WTC11 (cell line): ENCODE data around the gene PPP3CA. TPM values are rescaled to one million over a fixed set of nuclear protein-coding genes. Genes with fewer than 3 reads are reported as not detected.

Source experiments
- ATAC-seq: fragments of 200-7000 bp; cut with Tn5 transposase; 2 replicates; pipeline ENCODE4 v1.10.0; 2021; ENCODE audit warnings: mild to moderate bottlenecking, moderate library complexity
- CTCF ChIA-PET: fragments of 300-600 bp; sonication (Branson Sonifier 250); formaldehyde crosslinking; loops from one replicate; lab custom pipeline; 2021; ENCODE audit warnings: antibody characterized with exemption; lab: Charles Lee
- POLR2A ChIA-PET: fragments of 350-600 bp; sonication (Branson Sonifier 250); formaldehyde crosslinking; loops from one replicate; lab custom pipeline; 2021; ENCODE audit warnings: antibody characterized with exemption; lab: Charles Lee
- DNase-seq: peaks from one replicate; pipeline ENCODE4 v3.0.0; 2021; ENCODE audit warnings: low spot score
- H3K27ac Mint-ChIP-seq: 2 replicates; pipeline ENCODE4 v1.8.0; 2021; ENCODE audit warnings: mixed read lengths
- H3K27me3 Mint-ChIP-seq: 2 replicates; pipeline ENCODE4 v1.8.0; 2021; ENCODE audit warnings: low read depth, mild to moderate bottlenecking, moderate library complexity, mixed read lengths
- H3K36me3 Mint-ChIP-seq: 2 replicates; pipeline ENCODE4 v1.8.0; 2021; ENCODE audit warnings: mixed read lengths
- H3K4me1 Mint-ChIP-seq: 2 replicates; pipeline ENCODE4 v1.8.0; 2022; ENCODE audit warnings: mixed read lengths
- H3K4me3 Mint-ChIP-seq: 2 replicates; pipeline ENCODE4 v1.8.0; 2021; ENCODE audit warnings: mild to moderate bottlenecking, moderate library complexity, mixed read lengths
- H3K9me3 Mint-ChIP-seq: 2 replicates; pipeline ENCODE4 v1.8.0; 2021; ENCODE audit warnings: mixed read lengths
- ATF1 ChIP-seq: sonication (generic); formaldehyde crosslinking; IDR thresholded peaks from 2 replicates; pipeline ENCODE4 v1.8.1; 2023; ENCODE audit warnings: mild to moderate bottlenecking, moderate library complexity, missing genetic modification reagents
- CBFB ChIP-seq: sonication (generic); formaldehyde crosslinking; IDR thresholded peaks from 2 replicates; pipeline ENCODE4 v1.8.1; 2022; ENCODE audit warnings: mild to moderate bottlenecking, low read depth, missing genetic modification reagents
- CREB1 ChIP-seq: sonication (generic); formaldehyde crosslinking; IDR thresholded peaks from 2 replicates; pipeline ENCODE4 v1.8.0; 2023; ENCODE audit warnings: mild to moderate bottlenecking, missing genetic modification reagents
- ESRRA ChIP-seq: sonication (generic); formaldehyde crosslinking; IDR thresholded peaks from 2 replicates; pipeline ENCODE4 v1.8.1; 2022; ENCODE audit warnings: mild to moderate bottlenecking, missing genetic modification reagents, borderline replicate concordance
- ETV6 ChIP-seq: sonication (generic); formaldehyde crosslinking; IDR thresholded peaks from 2 replicates; pipeline ENCODE4 v1.8.1; 2022; ENCODE audit warnings: mild to moderate bottlenecking, missing genetic modification reagents
- FOXJ3 ChIP-seq: sonication (generic); formaldehyde crosslinking; IDR thresholded peaks from 2 replicates; pipeline ENCODE4 v1.9.0; 2021; ENCODE audit warnings: missing genetic modification reagents, mild to moderate bottlenecking, borderline replicate concordance
- FOXK1 ChIP-seq: sonication (generic); formaldehyde crosslinking; IDR thresholded peaks from 2 replicates; pipeline ENCODE4 v1.8.0; 2022; ENCODE audit warnings: mild to moderate bottlenecking, moderate library complexity, missing genetic modification reagents
- GABPB1 ChIP-seq: sonication (generic); formaldehyde crosslinking; IDR thresholded peaks from 2 replicates; pipeline ENCODE4 v1.8.1; 2023; ENCODE audit warnings: mild to moderate bottlenecking, missing genetic modification reagents
- NFATC4 ChIP-seq: fragments of 250-450 bp; sonication (Bioruptor Pico); IDR thresholded peaks from 2 replicates; pipeline ENCODE4 v1.9.0; 2021; ENCODE audit warnings: mild to moderate bottlenecking
- NR1H2 ChIP-seq: sonication (generic); formaldehyde crosslinking; IDR thresholded peaks from 2 replicates; pipeline ENCODE4 v1.9.0; 2021; ENCODE audit warnings: mild to moderate bottlenecking, moderate library complexity, missing genetic modification reagents
- NR3C1 ChIP-seq: sonication (generic); formaldehyde crosslinking; conservative IDR thresholded peaks from 2 replicates; pipeline ENCODE4 v1.8.1; 2023; ENCODE audit warnings: low read depth, mild to moderate bottlenecking, missing genetic modification reagents
- RORB ChIP-seq: fragments of 250-450 bp; sonication (Bioruptor Pico); IDR thresholded peaks from 2 replicates; pipeline ENCODE4 v1.9.0; 2021; ENCODE audit warnings: mild to moderate bottlenecking
- SMAD4 ChIP-seq: sonication (generic); formaldehyde crosslinking; IDR thresholded peaks from 2 replicates; pipeline ENCODE4 v1.8.0; 2022; ENCODE audit warnings: mild to moderate bottlenecking, missing genetic modification reagents
- SP1 ChIP-seq: sonication (generic); formaldehyde crosslinking; conservative IDR thresholded peaks from 2 replicates; pipeline ENCODE4 v1.8.1; 2022; ENCODE audit warnings: missing genetic modification reagents
- TCF7 ChIP-seq: sonication (generic); formaldehyde crosslinking; IDR thresholded peaks from 2 replicates; pipeline ENCODE4 v1.8.0; 2022; ENCODE audit warnings: mild to moderate bottlenecking, low read depth, missing genetic modification reagents, moderate library complexity
- TEAD1 ChIP-seq: sonication (generic); formaldehyde crosslinking; IDR thresholded peaks from 2 replicates; pipeline ENCODE4 v1.8.0; 2022; ENCODE audit warnings: mild to moderate bottlenecking, missing genetic modification reagents
- total RNA-seq: library from RNA; stranded (reverse); gene quantifications from 3 replicates; pipeline ENCODE4 v1.2.3, GENCODE V29; 2021
- TF ChIP-seq, protein P1 (sequence below): sonication (generic); formaldehyde crosslinking; IDR thresholded peaks from 2 replicates; pipeline ENCODE4 v1.8.1; 2023; ENCODE audit warnings: mild to moderate bottlenecking, missing genetic modification reagents
- TF ChIP-seq, protein P2 (sequence below): sonication (generic); formaldehyde crosslinking; IDR thresholded peaks from 2 replicates; pipeline ENCODE4 v1.8.0; 2023; ENCODE audit warnings: missing genetic modification reagents
- TF ChIP-seq, protein P3 (sequence below): sonication (generic); formaldehyde crosslinking; IDR thresholded peaks from 2 replicates; pipeline ENCODE4 v1.8.0; 2022; ENCODE audit warnings: mild to moderate bottlenecking, missing genetic modification reagents
- TF ChIP-seq, protein P4 (sequence below): sonication (generic); formaldehyde crosslinking; IDR thresholded peaks from 2 replicates; pipeline ENCODE4 v1.8.1; 2023; ENCODE audit warnings: mild to moderate bottlenecking, missing genetic modification reagents
- TF ChIP-seq, protein P5 (sequence below): sonication (generic); formaldehyde crosslinking; IDR thresholded peaks from 2 replicates; pipeline ENCODE4 v1.8.1; 2023; ENCODE audit warnings: mild to moderate bottlenecking, missing genetic modification reagents, borderline replicate concordance
- TF ChIP-seq, protein P6 (sequence below): sonication (generic); formaldehyde crosslinking; conservative IDR thresholded peaks from 2 replicates; pipeline ENCODE4 v1.8.1; 2022; ENCODE audit warnings: mild to moderate bottlenecking, missing genetic modification reagents

PPP3CA gene
- total RNA-seq, 1 experiment from 2014 or later: 41.6 TPM

DNA sequence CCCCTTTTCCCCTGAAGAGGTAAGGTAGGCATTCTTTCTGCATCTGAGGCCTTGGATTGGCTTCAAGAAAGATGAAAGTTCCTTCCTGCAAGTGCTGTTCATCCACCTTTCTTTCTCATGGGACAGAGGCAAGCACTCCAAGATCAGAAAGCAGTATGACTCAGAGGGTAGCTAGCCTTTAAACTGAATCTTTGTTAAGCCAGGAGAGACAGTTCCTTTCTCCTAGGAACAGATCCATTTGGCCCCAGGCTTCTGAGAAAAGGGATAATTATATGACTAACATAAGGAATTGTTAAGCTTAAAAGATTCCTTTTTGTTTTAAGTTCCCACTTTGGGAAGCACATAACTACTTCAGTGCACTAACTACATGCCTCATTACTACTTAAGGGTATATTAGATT is 192.0 kb downstream of the PPP3CA start:
- Mint-ChIP-seq H3K27me3 (no peaks in the 10 kb centered on the region), H3K9me3 (no peaks in the 10 kb centered on the region), H3K36me3 (no peaks in the 10 kb centered on the region), H3K4me1 (peaks cover 53% of the 10 kb centered on the region), H3K4me3 (no peak overlapping the region), H3K27ac (no peak overlapping the region)
- POLR2A ChIA-PET: no interaction called here
- TF ChIP-seq FOXJ3 (CRISPR knock-in tag) (no peak), CBFB (CRISPR knock-in tag) (no peak), NR1H2 (CRISPR knock-in tag) (no peak), ESRRA (CRISPR knock-in tag) (no peak), ETV6 (CRISPR knock-in tag) (no peak)
- TF ChIP-seq, protein P1, sequence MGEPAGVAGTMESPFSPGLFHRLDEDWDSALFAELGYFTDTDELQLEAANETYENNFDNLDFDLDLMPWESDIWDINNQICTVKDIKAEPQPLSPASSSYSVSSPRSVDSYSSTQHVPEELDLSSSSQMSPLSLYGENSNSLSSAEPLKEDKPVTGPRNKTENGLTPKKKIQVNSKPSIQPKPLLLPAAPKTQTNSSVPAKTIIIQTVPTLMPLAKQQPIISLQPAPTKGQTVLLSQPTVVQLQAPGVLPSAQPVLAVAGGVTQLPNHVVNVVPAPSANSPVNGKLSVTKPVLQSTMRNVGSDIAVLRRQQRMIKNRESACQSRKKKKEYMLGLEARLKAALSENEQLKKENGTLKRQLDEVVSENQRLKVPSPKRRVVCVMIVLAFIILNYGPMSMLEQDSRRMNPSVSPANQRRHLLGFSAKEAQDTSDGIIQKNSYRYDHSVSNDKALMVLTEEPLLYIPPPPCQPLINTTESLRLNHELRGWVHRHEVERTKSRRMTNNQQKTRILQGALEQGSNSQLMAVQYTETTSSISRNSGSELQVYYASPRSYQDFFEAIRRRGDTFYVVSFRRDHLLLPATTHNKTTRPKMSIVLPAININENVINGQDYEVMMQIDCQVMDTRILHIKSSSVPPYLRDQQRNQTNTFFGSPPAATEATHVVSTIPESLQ (CRISPR knock-in tag): no peak
- no peak for DNase-seq
- ATAC-seq: peak; percentile 69
- CTCF ChIA-PET: interaction anchor here (1.3 kb wide), 1 partner anchor 14 kb away, joined by 4 read pairs; no protein-coding TSS in a partner anchor

DNA sequence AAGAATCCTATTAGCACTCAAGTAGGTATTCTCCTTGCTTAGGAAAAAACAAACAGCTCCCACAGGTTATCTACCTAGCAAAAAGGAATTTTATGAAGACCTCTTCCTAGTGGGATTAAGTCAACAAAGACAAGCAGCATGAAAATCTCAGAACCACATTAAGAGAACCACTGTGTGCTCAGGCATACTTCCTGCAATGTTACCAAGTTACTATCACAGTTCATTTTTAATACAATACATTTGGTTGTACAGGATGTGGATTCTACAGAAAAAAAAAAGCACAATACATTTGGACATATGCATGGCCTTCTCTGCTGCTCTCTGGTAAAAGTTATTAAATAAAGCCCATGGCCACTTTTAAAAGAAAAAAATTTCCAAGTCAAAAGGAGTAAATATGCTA is 193.7 kb downstream of the PPP3CA start:
- no peak overlapping the region for H3K27ac Mint-ChIP-seq
- POLR2A ChIA-PET: no interaction called here
- DNase-seq: no peak
- H3K36me3 Mint-ChIP-seq: no peaks in the 10 kb centered on the region
- TF ChIP-seq NFATC4 (CRISPR knock-in tag) (no peak), FOXK1 (CRISPR knock-in tag) (no peak), SMAD4 (CRISPR knock-in tag) (no peak), FOXJ3 (CRISPR knock-in tag) (no peak), NR3C1 (CRISPR knock-in tag) (no peak), ATF1 (no peak), SP1 (no peak), TEAD1 (CRISPR knock-in tag) (no peak), GABPB1 (CRISPR knock-in tag) (no peak), CBFB (CRISPR knock-in tag) (no peak), CREB1 (CRISPR knock-in tag) (no peak), NR1H2 (CRISPR knock-in tag) (no peak), TCF7 (CRISPR knock-in tag) (no peak), RORB (no peak)
- TF ChIP-seq, protein P2, sequence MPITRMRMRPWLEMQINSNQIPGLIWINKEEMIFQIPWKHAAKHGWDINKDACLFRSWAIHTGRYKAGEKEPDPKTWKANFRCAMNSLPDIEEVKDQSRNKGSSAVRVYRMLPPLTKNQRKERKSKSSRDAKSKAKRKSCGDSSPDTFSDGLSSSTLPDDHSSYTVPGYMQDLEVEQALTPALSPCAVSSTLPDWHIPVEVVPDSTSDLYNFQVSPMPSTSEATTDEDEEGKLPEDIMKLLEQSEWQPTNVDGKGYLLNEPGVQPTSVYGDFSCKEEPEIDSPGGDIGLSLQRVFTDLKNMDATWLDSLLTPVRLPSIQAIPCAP (CRISPR knock-in tag): no peak
- TF ChIP-seq, protein P3, sequence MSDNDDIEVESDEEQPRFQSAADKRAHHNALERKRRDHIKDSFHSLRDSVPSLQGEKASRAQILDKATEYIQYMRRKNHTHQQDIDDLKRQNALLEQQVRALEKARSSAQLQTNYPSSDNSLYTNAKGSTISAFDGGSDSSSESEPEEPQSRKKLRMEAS (CRISPR knock-in tag): no peak
- TF ChIP-seq, protein P4, sequence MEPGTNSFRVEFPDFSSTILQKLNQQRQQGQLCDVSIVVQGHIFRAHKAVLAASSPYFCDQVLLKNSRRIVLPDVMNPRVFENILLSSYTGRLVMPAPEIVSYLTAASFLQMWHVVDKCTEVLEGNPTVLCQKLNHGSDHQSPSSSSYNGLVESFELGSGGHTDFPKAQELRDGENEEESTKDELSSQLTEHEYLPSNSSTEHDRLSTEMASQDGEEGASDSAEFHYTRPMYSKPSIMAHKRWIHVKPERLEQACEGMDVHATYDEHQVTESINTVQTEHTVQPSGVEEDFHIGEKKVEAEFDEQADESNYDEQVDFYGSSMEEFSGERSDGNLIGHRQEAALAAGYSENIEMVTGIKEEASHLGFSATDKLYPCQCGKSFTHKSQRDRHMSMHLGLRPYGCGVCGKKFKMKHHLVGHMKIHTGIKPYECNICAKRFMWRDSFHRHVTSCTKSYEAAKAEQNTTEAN: no peak
- TF ChIP-seq, protein P5, sequence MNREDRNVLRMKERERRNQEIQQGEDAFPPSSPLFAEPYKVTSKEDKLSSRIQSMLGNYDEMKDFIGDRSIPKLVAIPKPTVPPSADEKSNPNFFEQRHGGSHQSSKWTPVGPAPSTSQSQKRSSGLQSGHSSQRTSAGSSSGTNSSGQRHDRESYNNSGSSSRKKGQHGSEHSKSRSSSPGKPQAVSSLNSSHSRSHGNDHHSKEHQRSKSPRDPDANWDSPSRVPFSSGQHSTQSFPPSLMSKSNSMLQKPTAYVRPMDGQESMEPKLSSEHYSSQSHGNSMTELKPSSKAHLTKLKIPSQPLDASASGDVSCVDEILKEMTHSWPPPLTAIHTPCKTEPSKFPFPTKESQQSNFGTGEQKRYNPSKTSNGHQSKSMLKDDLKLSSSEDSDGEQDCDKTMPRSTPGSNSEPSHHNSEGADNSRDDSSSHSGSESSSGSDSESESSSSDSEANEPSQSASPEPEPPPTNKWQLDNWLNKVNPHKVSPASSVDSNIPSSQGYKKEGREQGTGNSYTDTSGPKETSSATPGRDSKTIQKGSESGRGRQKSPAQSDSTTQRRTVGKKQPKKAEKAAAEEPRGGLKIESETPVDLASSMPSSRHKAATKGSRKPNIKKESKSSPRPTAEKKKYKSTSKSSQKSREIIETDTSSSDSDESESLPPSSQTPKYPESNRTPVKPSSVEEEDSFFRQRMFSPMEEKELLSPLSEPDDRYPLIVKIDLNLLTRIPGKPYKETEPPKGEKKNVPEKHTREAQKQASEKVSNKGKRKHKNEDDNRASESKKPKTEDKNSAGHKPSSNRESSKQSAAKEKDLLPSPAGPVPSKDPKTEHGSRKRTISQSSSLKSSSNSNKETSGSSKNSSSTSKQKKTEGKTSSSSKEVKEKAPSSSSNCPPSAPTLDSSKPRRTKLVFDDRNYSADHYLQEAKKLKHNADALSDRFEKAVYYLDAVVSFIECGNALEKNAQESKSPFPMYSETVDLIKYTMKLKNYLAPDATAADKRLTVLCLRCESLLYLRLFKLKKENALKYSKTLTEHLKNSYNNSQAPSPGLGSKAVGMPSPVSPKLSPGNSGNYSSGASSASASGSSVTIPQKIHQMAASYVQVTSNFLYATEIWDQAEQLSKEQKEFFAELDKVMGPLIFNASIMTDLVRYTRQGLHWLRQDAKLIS: no peak
- TF ChIP-seq, protein P6, sequence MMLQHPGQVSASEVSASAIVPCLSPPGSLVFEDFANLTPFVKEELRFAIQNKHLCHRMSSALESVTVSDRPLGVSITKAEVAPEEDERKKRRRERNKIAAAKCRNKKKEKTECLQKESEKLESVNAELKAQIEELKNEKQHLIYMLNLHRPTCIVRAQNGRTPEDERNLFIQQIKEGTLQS: no peak
- TF ChIP-seq, all 79 proteins: peak for 0
- no peaks in the 10 kb centered on the region for H3K27me3 Mint-ChIP-seq
- no peak for ATAC-seq
- CTCF ChIA-PET: interaction anchor here (0.6 kb wide), 1 partner anchor 382 kb away, joined by 5 read pairs; no protein-coding TSS in a partner anchor
- H3K4me1 Mint-ChIP-seq: peaks cover 49% of the 10 kb centered on the region
- no peak overlapping the region for H3K4me3 Mint-ChIP-seq
- no peaks in the 10 kb centered on the region for H3K9me3 Mint-ChIP-seq
